CD4-positive, alpha-beta memory T cell (primary cell): ENCODE measurements around the gene VPS13D. TPM values are rescaled to one million over a fixed set of nuclear protein-coding genes. Genes with fewer than 3 reads are reported as not detected.
"Not testable (repeated sequence)": the region's sequence is repeated elsewhere in the genome, so short reads cannot be mapped to it uniquely, and the experiment has no call there.

Experiments used
- CTCF ChIA-PET: fragments of 350-600 bp; sonication (Branson Sonifier 250); formaldehyde crosslinking; loops from one replicate; lab custom pipeline; 2021; ENCODE audit warnings: inconsistent platforms; ENCODE audit not compliant: partially characterized antibody; lab: Charles Lee
- POLR2A ChIA-PET: fragments of 350-600 bp; sonication (Branson Sonifier 250); formaldehyde crosslinking; loops from one replicate; lab custom pipeline; 2021; ENCODE audit not compliant: partially characterized antibody; lab: Charles Lee
- DNase-seq, 5 donors: peaks; one replicate each; pipeline versions ENCODE4 v3.0.0 to v3.0.0-alpha.2; 2020 to 2022; ENCODE audit warnings: mixed read lengths in 1 of 5
- H3K27ac ChIP-seq: one replicate; pipeline ENCODE4 v1.7.0; 2013; ENCODE audit warnings: low read depth, low read length
- H3K27me3 ChIP-seq: 2 replicates; pipeline ENCODE4 v1.7.0; 2013; ENCODE audit warnings: mild to moderate bottlenecking, low read length, moderate library complexity; ENCODE audit not compliant: insufficient read depth
- H3K36me3 ChIP-seq: 2 replicates; pipeline ENCODE4 v1.7.0; 2013; ENCODE audit warnings: mild to moderate bottlenecking, low read length, moderate library complexity; ENCODE audit not compliant: insufficient read depth
- H3K4me1 ChIP-seq: 2 replicates; pipeline ENCODE4 v1.7.0; 2013; ENCODE audit warnings: mild to moderate bottlenecking, low read length, moderate library complexity; ENCODE audit not compliant: insufficient read depth
- H3K4me3 ChIP-seq, 2 donors: one replicate each; pipeline ENCODE4 v1.7.0; 2013; ENCODE audit warnings: low read length in 2 of 2, mild to moderate bottlenecking in 1 of 2
- H3K9me3 ChIP-seq, 2 donors: one replicate each; pipeline ENCODE4 v1.7.0; 2013; ENCODE audit warnings: low read length in 2 of 2, control low read depth in 1 of 2; ENCODE audit not compliant: control insufficient read depth in 1 of 2
- H3K27ac Mint-ChIP-seq, 7 donors: one replicate each; pipeline ENCODE4 v1.8.0; 2020 to 2021; ENCODE audit warnings: mixed read lengths in 7 of 7, mild to moderate bottlenecking in 6 of 7, inconsistent platforms in 3 of 7, moderate library complexity in 3 of 7
- H3K27me3 Mint-ChIP-seq, 2 donors: one replicate each; pipeline ENCODE4 v1.8.0; 2020 to 2021; ENCODE audit warnings: mixed read lengths in 2 of 2
- H3K36me3 Mint-ChIP-seq, 2 donors: one replicate each; pipeline ENCODE4 v1.8.0; 2020 to 2021; ENCODE audit warnings: mixed read lengths in 2 of 2, inconsistent platforms in 1 of 2, mild to moderate bottlenecking in 1 of 2
- H3K4me1 Mint-ChIP-seq, 4 donors: one replicate each; pipeline ENCODE4 v1.8.0; 2020 to 2021; ENCODE audit warnings: mixed read lengths in 4 of 4, mild to moderate bottlenecking in 1 of 4
- H3K4me3 Mint-ChIP-seq, 8 donors: one replicate each; pipeline ENCODE4 v1.8.0; 2020 to 2021; ENCODE audit warnings: mixed read lengths in 8 of 8, mild to moderate bottlenecking in 7 of 8, moderate library complexity in 6 of 8, inconsistent platforms in 3 of 8
- H3K9me3 Mint-ChIP-seq, 8 donors: one replicate each; pipeline ENCODE4 v1.8.0; 2020 to 2021; ENCODE audit warnings: mixed read lengths in 8 of 8, mild to moderate bottlenecking in 5 of 8, inconsistent platforms in 3 of 8, moderate library complexity in 1 of 8
- intact Hi-C: fragments of 100-400 bp; cut with micrococcal nuclease; formaldehyde crosslinking; loops from one replicate; pipeline ENCODE4 v1.15.1; 2023
- polyA plus RNA-seq, 2 donors: library from polyadenylated mRNA; unstranded; fragments of 300-500 nt; fragmentation: Illumina TruSeq; gene quantifications; one replicate each; pipeline ENCODE4 v1.2.3, GENCODE V29; 2021
- total RNA-seq, 2 experiments: library from RNA; stranded (reverse); gene quantifications; one replicate each; pipeline ENCODE4 v1.2.3, GENCODE V29; 2021

The VPS13D gene
- total and polyA plus RNA-seq, 4 experiments from 2014 or later: 10.2 to 96.3 (median 52.5) TPM

DNA sequence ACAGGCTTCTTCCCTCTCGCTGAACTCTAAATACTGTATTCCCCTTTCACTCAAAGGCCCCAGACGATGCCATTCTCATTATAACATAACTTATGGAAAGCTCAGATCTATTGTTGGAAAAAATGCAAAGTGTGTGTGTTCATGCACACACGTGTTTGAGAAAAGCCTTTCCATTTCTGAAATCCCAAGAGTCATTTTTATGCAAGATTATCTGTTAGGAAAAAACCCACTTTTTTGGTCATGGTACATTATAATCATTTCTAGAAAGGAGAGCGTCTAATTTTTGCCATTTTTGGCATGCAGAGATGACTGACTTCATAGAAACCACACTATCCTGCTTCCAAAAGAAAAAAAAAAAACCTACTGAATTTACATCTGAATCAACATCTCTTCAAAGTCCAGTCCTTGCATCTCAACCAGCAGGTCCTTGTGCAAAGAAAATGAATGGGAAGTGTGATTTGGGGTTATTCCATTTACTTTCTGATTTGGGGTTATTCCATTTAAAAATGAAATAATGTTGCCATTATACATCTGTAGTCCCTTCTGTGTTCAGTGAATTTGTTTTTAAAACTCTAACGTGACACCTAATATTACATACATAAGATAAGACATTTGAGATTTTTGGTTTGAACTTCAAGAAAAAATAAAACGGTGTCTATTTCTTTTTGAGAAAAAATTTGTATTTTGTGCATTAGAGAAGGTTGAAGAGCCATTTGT, 237.9 kb downstream of the VPS13D start:
- ChIA-PET POLR2A (no interaction called here), CTCF (no interaction called here)
- peaks cover 7% of the 10 kb centered on the region for H3K36me3 ChIP-seq
- peaks cover 33 to 43% of the 10 kb centered on the region in 2 donors for H3K36me3 Mint-ChIP-seq
- intact Hi-C loops: no loop called here
- no peak overlapping the region for H3K4me3 ChIP-seq
- H3K27ac Mint-ChIP-seq: peak overlapping the region in 4 of 7 donors; percentile 27 to 70 (median 44)
- peaks cover 26% of the 10 kb centered on the region for H3K4me1 ChIP-seq
- H3K9me3 Mint-ChIP-seq: no peaks in the 10 kb centered on the region
- no peaks in the 10 kb centered on the region for H3K27me3 ChIP-seq
- H3K4me1 Mint-ChIP-seq: peaks cover 19 to 51% (median 29%) of the 10 kb centered on the region in 4 donors
- DNase-seq: no peak
- no peaks in the 10 kb centered on the region for H3K9me3 ChIP-seq
- no peak overlapping the region for H3K27ac ChIP-seq
- H3K4me3 Mint-ChIP-seq: no peak overlapping the region
- H3K27me3 Mint-ChIP-seq: no peaks in the 10 kb centered on the region

- Histone ChIP-seq H3K27me3 (no peaks in the 10 kb centered on the region), H3K4me1 (peaks cover 32% of the 10 kb centered on the region), H3K27ac (no peak overlapping the region), H3K36me3 (peaks cover 7% of the 10 kb centered on the region), H3K4me3 (no peak overlapping the region), H3K9me3 (no peaks in the 10 kb centered on the region)
- no peak for DNase-seq
- Mint-ChIP-seq H3K36me3 (peaks cover 27 to 40% of the 10 kb centered on the region in 2 donors), H3K9me3 (no peaks in the 10 kb centered on the region), H3K4me1 (peaks cover 25 to 57% (median 35%) of the 10 kb centered on the region in 4 donors), H3K4me3 (no peak overlapping the region), H3K27me3 (no peaks in the 10 kb centered on the region), H3K27ac (peak overlapping the region in 1 of 7 donors; percentile 27)
- ChIA-PET POLR2A (no interaction called here), CTCF (no interaction called here)
- intact Hi-C loops: no loop called here
Measured at GRCh38 chr1:12468323-12468722, 238.5 kb downstream of the VPS13D start.

GRCh38 chr1:12469493-12469892, 239.7 kb downstream of the VPS13D start:
- no peak overlapping the region for H3K4me3 Mint-ChIP-seq
- H3K4me1 Mint-ChIP-seq: peaks cover 30 to 68% (median 44%) of the 10 kb centered on the region in 4 donors
- Histone ChIP-seq H3K4me1 (peaks cover 44% of the 10 kb centered on the region), H3K27me3 (no peaks in the 10 kb centered on the region), H3K4me3 (no peak overlapping the region), H3K9me3 (no peaks in the 10 kb centered on the region), H3K36me3 (peaks cover 7% of the 10 kb centered on the region), H3K27ac (no peak overlapping the region)
- H3K9me3 Mint-ChIP-seq: no peaks in the 10 kb centered on the region
- no peak for DNase-seq
- peaks cover 23 to 33% of the 10 kb centered on the region in 2 donors for H3K36me3 Mint-ChIP-seq
- ChIA-PET POLR2A (no interaction called here), CTCF (no interaction called here)
- intact Hi-C loops: no loop called here
- peak overlapping the region in 3 of 7 donors; percentile 31 to 41 (median 37) for H3K27ac Mint-ChIP-seq
- H3K27me3 Mint-ChIP-seq: no peaks in the 10 kb centered on the region

DNA sequence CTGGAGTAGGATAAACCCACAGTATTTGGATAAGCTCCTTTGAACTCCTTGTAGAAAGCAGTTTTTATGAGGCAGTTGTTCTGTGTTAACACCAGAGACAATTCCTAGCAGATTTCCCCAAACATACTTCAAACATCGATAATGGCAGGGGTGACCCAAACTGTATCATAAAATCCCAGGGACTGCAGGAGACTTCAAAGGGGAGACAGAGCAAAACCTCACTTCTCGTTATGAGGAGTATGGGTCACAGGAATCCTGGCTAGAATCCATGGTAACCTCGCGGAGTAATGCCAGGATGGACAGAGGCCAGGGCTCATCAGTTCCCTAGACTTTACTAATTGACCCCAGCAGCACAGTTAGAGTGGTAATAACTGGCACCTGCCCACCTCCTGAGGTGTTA, 240.2 kb downstream of the VPS13D start:
- Histone ChIP-seq H3K9me3 (no peaks in the 10 kb centered on the region), H3K27me3 (no peaks in the 10 kb centered on the region), H3K27ac (no peak overlapping the region), H3K36me3 (peaks cover 4% of the 10 kb centered on the region), H3K4me1 (peaks cover 49% of the 10 kb centered on the region), H3K4me3 (no peak overlapping the region)
- Mint-ChIP-seq H3K36me3 (peaks cover 18 to 28% of the 10 kb centered on the region in 2 donors), H3K27me3 (no peaks in the 10 kb centered on the region), H3K27ac (peak overlapping the region in 5 of 7 donors; percentile 54 to 93 (median 57)), H3K9me3 (no peaks in the 10 kb centered on the region), H3K4me3 (no peak overlapping the region), H3K4me1 (peaks cover 35 to 72% (median 48%) of the 10 kb centered on the region in 4 donors)
- intact Hi-C loops: loop anchor here (5.0 kb wide), 1 partner anchor 33 kb away; no protein-coding TSS in a partner anchor
- POLR2A ChIA-PET: no interaction called here
- CTCF ChIA-PET: no interaction called here
- DNase-seq: no peak

DNA sequence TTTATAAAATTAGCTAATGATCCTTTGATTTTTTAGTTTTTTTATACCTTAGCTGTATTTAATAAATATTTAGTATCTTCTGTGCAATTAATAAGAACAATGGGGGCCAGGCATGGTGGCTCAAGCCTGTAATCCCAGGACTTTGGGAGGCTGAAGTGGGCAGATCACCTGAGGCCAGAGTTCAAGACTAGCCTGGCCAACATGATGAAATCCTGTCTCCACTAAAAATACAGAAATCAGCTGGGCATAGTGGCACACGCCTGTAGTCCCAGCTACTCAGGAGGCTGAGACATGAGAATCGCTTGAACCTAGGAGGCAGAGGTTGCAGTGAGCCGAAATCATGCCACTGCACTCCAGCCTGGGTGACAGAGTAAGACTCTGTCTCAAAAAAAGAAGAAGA, 241.1 kb downstream of the VPS13D start:
- CTCF ChIA-PET, H3K27me3 ChIP-seq, H3K9me3 ChIP-seq, H3K9me3 Mint-ChIP-seq, H3K4me3 ChIP-seq, H3K27me3 Mint-ChIP-seq, H3K4me3 Mint-ChIP-seq, H3K36me3 ChIP-seq, H3K27ac ChIP-seq, DNase-seq: not testable (repeated sequence)
- H3K4me1 ChIP-seq: peaks cover 58% of the 10 kb centered on the region
- peaks cover 41 to 78% (median 58%) of the 10 kb centered on the region in 4 donors for H3K4me1 Mint-ChIP-seq
- H3K27ac Mint-ChIP-seq: peak overlapping the region in 4 of 7 donors; percentile 66 to 93 (median 76)
- intact Hi-C loops: loop anchor here (5.0 kb wide), 1 partner anchor 34 kb away; no protein-coding TSS in a partner anchor
- H3K36me3 Mint-ChIP-seq: peaks cover 11 to 21% of the 10 kb centered on the region in 2 donors
- POLR2A ChIA-PET: interaction anchor here (1.0 kb wide), 1 partner anchor 37 kb away, joined by 3 read pairs; no protein-coding TSS in a partner anchor

DNA sequence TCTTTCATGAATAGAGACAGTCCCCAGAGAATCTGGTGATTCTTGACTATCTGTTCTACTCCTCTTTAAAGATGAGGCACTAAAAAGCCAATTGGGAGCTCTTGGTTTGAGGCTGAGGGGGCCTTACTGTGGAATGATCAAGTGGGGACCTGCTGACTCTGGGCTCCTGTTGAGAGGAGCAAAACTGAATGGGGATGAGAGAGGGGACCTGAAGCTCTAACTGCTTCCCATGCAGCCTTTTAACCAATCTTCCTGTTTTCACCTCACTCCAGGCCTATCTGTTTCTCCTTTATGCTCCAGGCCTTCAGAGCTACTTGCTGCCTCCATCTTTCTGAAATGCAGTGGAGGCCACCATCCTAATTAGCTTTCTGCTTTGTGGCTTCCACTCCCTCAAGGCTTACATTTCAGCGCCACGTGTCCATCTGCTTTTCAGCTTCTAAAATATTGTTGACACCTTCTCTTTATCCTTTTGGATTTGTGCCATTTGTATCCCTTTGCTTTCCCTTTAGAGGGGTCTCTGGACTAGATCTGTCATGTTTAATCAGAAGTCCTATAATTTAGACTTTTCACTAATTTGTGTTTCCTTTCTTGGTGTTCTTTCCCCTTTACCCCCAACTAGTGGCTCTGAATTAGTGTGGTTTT, 242.4 kb downstream of the VPS13D start:
- Histone ChIP-seq H3K9me3 (no peaks in the 10 kb centered on the region), H3K36me3 (no peaks in the 10 kb centered on the region), H3K4me3 (peak overlapping the region in 1 of 2 donors; percentile 23), H3K27me3 (no peaks in the 10 kb centered on the region), H3K4me1 (peaks cover 72% of the 10 kb centered on the region), H3K27ac (peak overlapping the region; percentile 51)
- H3K9me3 Mint-ChIP-seq: no peaks in the 10 kb centered on the region
- H3K27me3 Mint-ChIP-seq: no peaks in the 10 kb centered on the region
- peak overlapping the region; percentile 72 to 85 (median 84) for H3K4me3 Mint-ChIP-seq
- peak overlapping the region; percentile 93 to 98 (median 95) for H3K27ac Mint-ChIP-seq
- peaks cover 52 to 91% (median 69%) of the 10 kb centered on the region in 4 donors for H3K4me1 Mint-ChIP-seq
- H3K36me3 Mint-ChIP-seq: peaks cover 6 to 14% of the 10 kb centered on the region in 2 donors
- CTCF ChIA-PET: interaction anchor here (0.6 to 1.5 kb wide), 4 partner anchors 22 to 65 kb away, joined by 3 to 4 read pairs (median 3); no protein-coding TSS in a partner anchor
- POLR2A ChIA-PET: interaction anchor here (0.7 to 7.8 kb wide), 10 partner anchors 12 to 146 kb away, joined by 3 to 66 read pairs (median 6); partner anchors contain the start of gene DHRS3
- DNase-seq: no peak
- intact Hi-C loops: loop anchor here (2.0 to 5.0 kb wide), 2 partner anchors 23 to 35 kb away; no protein-coding TSS in a partner anchor
